Lower leg skin (tissue), 4 donors: ENCODE measurements around the gene TMEM121B. TPM values are rescaled to one million over a fixed set of nuclear protein-coding genes. Genes with fewer than 3 reads are reported as not detected.

Experiments used
- DNase-seq, 2 donors: peaks; one replicate each; pipeline ENCODE4 v3.0.0-alpha.2; 2019; ENCODE audit warnings: low spot score in 2 of 2
- H3K4me3 ChIP-seq: fragments of 200-600 bp; sonication (generic); 2 replicates; pipeline ENCODE4 v1.5.1; 2017; ENCODE audit warnings: mild to moderate bottlenecking, low read depth; ENCODE audit not compliant: poor library complexity, severe bottlenecking
- POLR2A ChIP-seq, 2 donors: fragments of 450-650 bp; IDR thresholded peaks; one replicate each; pipeline ENCODE4 v1.6.1; 2016 to 2017; ENCODE audit warnings: antibody characterized with exemption in 2 of 2, mild to moderate bottlenecking in 1 of 2, moderate library complexity in 1 of 2
- WGBS, 2 donors: methylation state at CpG; one replicate each; pipeline ENCODE4 v1.1.5; 2018; 5-methylcytosine and 5-hydroxymethylcytosine counted together
- intact Hi-C: fragments of 100-400 bp; cut with DNase I; formaldehyde crosslinking; loops from one replicate; pipeline ENCODE4 v1.15.0; 2023; ENCODE audit warnings: low total_unique reads
- total RNA-seq, 4 donors: library from RNA; depleted of rRNA; stranded (reverse); fragments of >200 nt; gene quantifications; one replicate each; pipeline ENCODE4 v1.1.0, GENCODE V29; 2016
- TF ChIP-seq, protein P1 (sequence below), 3 donors: fragments of 450-650 bp; IDR thresholded peaks; one replicate each; pipeline ENCODE4 v1.5.1; 2016; ENCODE audit warnings: antibody characterized with exemption in 3 of 3, mild to moderate bottlenecking in 3 of 3, moderate library complexity in 2 of 3

The TMEM121B gene
- total RNA-seq, 4 donors from 2014 or later: 0.53 to 2.6 (median 1.0) TPM

DNA sequence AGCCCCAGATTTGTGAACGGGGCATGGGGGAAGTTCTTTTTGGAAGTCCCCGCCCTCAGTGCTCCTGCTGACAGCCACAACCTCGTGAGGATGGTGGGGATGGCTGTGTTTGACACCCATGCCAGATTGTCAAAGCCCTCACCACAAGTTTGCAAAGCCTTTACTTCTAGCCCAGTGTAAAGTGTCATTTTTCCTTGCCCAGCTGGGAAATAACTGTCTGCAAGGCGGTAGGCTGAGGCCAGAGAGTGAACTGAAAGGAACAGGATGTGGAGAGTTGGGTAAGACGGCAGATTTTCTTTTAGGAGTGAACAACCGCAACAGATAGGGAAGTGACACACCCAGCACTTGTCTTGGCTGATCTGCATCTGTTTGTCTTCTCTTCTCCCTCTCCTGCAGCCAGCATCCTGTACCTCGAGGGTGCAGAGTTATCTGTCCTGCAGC is 22.8 kb downstream of the TMEM121B start:
- intact Hi-C loops: loop anchor here (10.0 kb wide), 1 partner anchor 46 kb away; no protein-coding TSS in a partner anchor
- H3K4me3 ChIP-seq: no peak overlapping the region

DNA sequence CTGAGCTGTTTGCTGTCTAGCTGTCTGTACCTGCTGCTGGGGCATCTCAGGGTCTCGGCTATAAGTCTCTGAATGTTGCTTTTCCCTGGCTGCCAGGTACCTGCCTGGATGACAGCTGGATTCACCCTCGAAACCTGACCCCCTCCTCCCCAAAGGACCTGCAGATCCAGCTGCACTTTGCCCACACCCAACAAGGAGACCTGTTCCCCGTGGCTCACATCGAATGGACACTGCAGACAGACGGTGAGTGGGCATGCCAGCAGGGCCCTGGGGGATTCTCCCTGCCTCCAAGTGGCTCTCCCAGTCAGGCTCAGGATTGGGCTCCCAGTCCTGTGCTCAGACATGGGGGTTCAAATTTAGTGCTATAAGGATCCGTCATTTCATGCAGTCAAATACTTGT is 23.5 kb downstream of the TMEM121B start:
- TF ChIP-seq, protein P1, sequence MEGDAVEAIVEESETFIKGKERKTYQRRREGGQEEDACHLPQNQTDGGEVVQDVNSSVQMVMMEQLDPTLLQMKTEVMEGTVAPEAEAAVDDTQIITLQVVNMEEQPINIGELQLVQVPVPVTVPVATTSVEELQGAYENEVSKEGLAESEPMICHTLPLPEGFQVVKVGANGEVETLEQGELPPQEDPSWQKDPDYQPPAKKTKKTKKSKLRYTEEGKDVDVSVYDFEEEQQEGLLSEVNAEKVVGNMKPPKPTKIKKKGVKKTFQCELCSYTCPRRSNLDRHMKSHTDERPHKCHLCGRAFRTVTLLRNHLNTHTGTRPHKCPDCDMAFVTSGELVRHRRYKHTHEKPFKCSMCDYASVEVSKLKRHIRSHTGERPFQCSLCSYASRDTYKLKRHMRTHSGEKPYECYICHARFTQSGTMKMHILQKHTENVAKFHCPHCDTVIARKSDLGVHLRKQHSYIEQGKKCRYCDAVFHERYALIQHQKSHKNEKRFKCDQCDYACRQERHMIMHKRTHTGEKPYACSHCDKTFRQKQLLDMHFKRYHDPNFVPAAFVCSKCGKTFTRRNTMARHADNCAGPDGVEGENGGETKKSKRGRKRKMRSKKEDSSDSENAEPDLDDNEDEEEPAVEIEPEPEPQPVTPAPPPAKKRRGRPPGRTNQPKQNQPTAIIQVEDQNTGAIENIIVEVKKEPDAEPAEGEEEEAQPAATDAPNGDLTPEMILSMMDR (IDR thresholded peaks at IDR 0.05): no peak
- TF ChIP-seq POLR2A (IDR thresholded peaks at IDR 0.05): no peak
- no peak for DNase-seq
- H3K4me3 ChIP-seq: no peak overlapping the region
- WGBS, 2 donors: 80 to 91% methylated on average over 6 of the region's 6 CpGs
- intact Hi-C loops: loop anchor here (10.0 kb wide), 1 partner anchor 47 kb away; no protein-coding TSS in a partner anchor

More for the DNA sequence above, 22.8 kb downstream of the TMEM121B start:
- WGBS, 2 donors: 73 to 74% methylated on average over 7 of the region's 7 CpGs
- DNase-seq: no peak
- no peak for TF ChIP-seq POLR2A (IDR thresholded peaks at IDR 0.05)
- TF ChIP-seq, protein P1 (IDR thresholded peaks at IDR 0.05): no peak

DNA sequence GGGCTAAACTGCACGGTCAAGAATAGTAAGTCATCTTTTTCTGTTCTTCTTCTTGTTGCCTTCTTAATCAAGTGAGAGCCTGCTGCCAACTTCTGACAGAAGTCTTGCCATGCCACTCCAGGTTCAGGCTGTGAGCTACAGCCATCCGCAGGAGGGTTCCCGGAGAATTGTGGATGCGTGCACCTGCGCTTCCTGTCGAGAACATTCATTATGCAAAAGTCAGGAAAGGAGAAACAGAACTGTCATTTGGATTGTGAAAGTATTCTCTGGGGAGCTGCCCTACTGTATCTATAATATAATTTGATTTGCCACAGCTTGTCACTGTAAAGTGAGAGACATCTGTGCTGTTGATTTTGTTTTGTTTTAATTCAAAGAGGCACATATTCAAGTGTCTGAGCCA is 24.1 kb downstream of the TMEM121B start:
- no peak for DNase-seq
- intact Hi-C loops: loop anchor here (10.0 kb wide), 1 partner anchor 48 kb away; no protein-coding TSS in a partner anchor
- no peak overlapping the region for H3K4me3 ChIP-seq
- WGBS, 2 donors: 74 to 76% methylated on average over 6 of the region's 6 CpGs
- TF ChIP-seq, protein P1 (IDR thresholded peaks at IDR 0.05): no peak
- TF ChIP-seq POLR2A (IDR thresholded peaks at IDR 0.05): no peak

- intact Hi-C loops: loop anchor here (10.0 kb wide), 1 partner anchor 49 kb away; no protein-coding TSS in a partner anchor
- no peak overlapping the region for H3K4me3 ChIP-seq
- DNase-seq: no peak
- TF ChIP-seq POLR2A (IDR thresholded peaks at IDR 0.05): no peak
- TF ChIP-seq, protein P1 (IDR thresholded peaks at IDR 0.05): no peak
- 95 to 98% methylated on average over 7 of the region's 7 CpGs for WGBS, 2 donors
These were observed 25.1 kb downstream of the TMEM121B start for GRCh38 chr22:17096071-17096470.

DNA sequence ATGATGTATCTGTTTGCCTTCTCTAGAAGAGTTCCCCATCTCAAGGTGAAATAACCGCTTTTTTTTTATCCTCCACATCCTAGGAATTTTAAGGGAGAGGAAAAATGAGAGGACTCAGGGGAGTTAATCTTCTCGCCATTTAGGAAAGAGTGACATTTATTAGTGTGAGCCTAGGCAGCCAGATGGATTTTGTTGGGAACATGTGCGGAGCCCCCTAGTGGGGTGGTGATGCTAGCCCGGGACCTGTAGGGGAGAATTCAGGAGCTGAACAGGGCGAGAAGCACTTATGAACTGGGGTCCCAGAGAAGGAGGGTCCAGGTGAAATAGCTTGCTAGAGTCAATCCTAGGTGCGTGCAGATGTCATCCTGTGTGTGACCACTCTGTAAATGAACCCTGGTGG is 25.6 kb downstream of the TMEM121B start:
- no peak overlapping the region for H3K4me3 ChIP-seq
- 87 to 90% methylated on average over 6 of the region's 6 CpGs for WGBS, 2 donors
- intact Hi-C loops: loop anchor here (10.0 kb wide), 1 partner anchor 49 kb away; no protein-coding TSS in a partner anchor
- no peak for TF ChIP-seq POLR2A (IDR thresholded peaks at IDR 0.05)
- TF ChIP-seq, protein P1 (IDR thresholded peaks at IDR 0.05): no peak
- peak in 1 of 2 donors; percentile 18 for DNase-seq

GRCh38 chr22:17093081-17093480 is 28.1 kb downstream of the TMEM121B start:
- H3K4me3 ChIP-seq: no peak overlapping the region
- DNase-seq: no peak
- 75 to 79% methylated on average over 3 of the region's 3 CpGs for WGBS, 2 donors
- intact Hi-C loops: loop anchor here (10.0 kb wide), 1 partner anchor 52 kb away; no protein-coding TSS in a partner anchor
- TF ChIP-seq, protein P1 (IDR thresholded peaks at IDR 0.05): no peak
- TF ChIP-seq POLR2A (IDR thresholded peaks at IDR 0.05): no peak
